DOHH2 (cell line): ENCODE measurements around the gene ZNF878.

Source experiments
- EZH2phosphoT487 ChIP-seq: fragments of 200-600 bp; sonication (generic); IDR thresholded peaks from 2 replicates; pipeline ENCODE4 v1.6.1; 2017; ENCODE audit warnings: borderline replicate concordance, mild to moderate bottlenecking, antibody characterized with exemption, low read length, moderate library complexity, mixed read lengths
- TF ChIP-seq, protein P1 (sequence below): fragments of 200-600 bp; sonication (generic); IDR thresholded peaks from one replicate; pipeline ENCODE4 v1.5.1; 2014; ENCODE audit warnings: antibody characterized with exemption, mild to moderate bottlenecking, low read depth, low read length; ENCODE audit not compliant: poor library complexity, severe bottlenecking

DNA sequence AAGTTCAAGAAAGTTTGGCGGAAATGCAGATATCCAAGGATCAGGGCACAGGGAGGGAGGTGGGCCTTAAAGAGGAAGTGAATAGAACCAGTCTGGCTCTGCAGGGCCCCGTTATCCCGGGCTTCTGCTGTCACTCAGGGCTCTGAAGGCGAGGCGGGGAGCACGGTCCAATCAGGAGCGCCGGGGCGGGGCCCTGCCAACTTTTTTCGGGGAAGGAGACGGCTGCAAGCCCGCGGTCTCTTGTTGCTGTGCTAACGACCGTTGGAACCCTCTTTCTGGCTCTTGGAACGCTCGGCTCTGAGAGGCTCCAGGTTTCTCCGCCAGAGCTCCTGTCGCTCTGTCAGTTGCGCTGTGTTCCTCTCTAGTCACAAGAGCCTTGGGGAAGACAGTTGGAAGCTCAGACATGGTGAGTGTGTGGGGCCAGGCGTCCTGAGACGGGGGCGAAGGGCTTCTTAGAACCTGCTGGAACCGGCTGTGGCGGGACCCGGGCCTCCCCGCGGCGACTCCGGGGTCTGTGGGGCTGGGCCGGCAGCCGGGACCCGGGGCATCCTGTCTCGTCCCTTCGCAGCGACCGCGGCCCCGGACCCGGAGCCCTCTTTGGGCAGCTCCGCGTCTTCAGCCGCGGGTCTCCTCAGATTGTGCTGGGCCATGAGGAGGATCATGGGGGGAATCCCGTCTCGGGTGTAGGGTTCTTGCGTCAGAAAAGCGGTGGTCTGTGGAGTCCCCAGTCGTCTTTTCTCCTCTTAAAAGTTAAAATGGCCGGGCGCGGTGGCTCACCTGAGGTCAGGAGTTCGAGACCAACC is 39.5 kb upstream of the ZNF878 start:
- TF ChIP-seq, protein P1, sequence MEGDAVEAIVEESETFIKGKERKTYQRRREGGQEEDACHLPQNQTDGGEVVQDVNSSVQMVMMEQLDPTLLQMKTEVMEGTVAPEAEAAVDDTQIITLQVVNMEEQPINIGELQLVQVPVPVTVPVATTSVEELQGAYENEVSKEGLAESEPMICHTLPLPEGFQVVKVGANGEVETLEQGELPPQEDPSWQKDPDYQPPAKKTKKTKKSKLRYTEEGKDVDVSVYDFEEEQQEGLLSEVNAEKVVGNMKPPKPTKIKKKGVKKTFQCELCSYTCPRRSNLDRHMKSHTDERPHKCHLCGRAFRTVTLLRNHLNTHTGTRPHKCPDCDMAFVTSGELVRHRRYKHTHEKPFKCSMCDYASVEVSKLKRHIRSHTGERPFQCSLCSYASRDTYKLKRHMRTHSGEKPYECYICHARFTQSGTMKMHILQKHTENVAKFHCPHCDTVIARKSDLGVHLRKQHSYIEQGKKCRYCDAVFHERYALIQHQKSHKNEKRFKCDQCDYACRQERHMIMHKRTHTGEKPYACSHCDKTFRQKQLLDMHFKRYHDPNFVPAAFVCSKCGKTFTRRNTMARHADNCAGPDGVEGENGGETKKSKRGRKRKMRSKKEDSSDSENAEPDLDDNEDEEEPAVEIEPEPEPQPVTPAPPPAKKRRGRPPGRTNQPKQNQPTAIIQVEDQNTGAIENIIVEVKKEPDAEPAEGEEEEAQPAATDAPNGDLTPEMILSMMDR = no peak
- TF ChIP-seq EZH2phosphoT487 = no peak
